ENCODE measurements around the gene LMX1B.

GRCh38 chr9:126666155-126666803 is 52.6 kb downstream of the LMX1B start:
- TF ChIP-seq EZH2 (IDR thresholded peaks at IDR 0.05; ENCODE audit: low read length, missing control alignments) (no peak), CTCF (conservative IDR thresholded peaks at IDR 0.05 in 1 of 2, IDR thresholded peaks at IDR 0.05 in 1 of 2; ENCODE audit: low read depth in 1 of 2, low read length in 2 of 2) (no peak)
